KMS-11 (cell line): ENCODE results near the gene NFIC.
"Not testable (repeated sequence)": the region's sequence is repeated elsewhere in the genome, so short reads cannot be mapped to it uniquely, and the experiment has no call there.

Source experiments
- H2AFZ ChIP-seq: fragments of 200-600 bp; sonication (generic); 2 replicates; pipeline ENCODE4 v1.6.1; 2016; ENCODE audit warnings: antibody characterized with exemption, mixed run types, low read depth
- H3K27ac ChIP-seq: fragments of 200-600 bp; sonication (generic); 2 replicates; pipeline ENCODE4 v1.6.1; 2016; ENCODE audit warnings: mild to moderate bottlenecking, mixed run types
- H3K27me3 ChIP-seq: fragments of 200-600 bp; sonication (generic); 2 replicates; pipeline ENCODE4 v1.6.1; 2017; ENCODE audit warnings: mild to moderate bottlenecking, low read depth, mixed run types, moderate library complexity; ENCODE audit not compliant: insufficient read depth
- H3K36me3 ChIP-seq: fragments of 200-600 bp; sonication (generic); 2 replicates; pipeline ENCODE4 v1.6.1; 2017; ENCODE audit warnings: mild to moderate bottlenecking, mixed run types; ENCODE audit not compliant: insufficient read depth
- H3K4me1 ChIP-seq: fragments of 200-600 bp; sonication (generic); 2 replicates; pipeline ENCODE4 v1.6.1; 2016; ENCODE audit warnings: mild to moderate bottlenecking, low read depth, mixed run types; ENCODE audit not compliant: poor library complexity, severe bottlenecking
- H3K4me2 ChIP-seq: fragments of 200-600 bp; sonication (generic); 2 replicates; pipeline ENCODE4 v1.7.0; 2016; ENCODE audit warnings: mild to moderate bottlenecking, mixed run types
- H3K4me3 ChIP-seq: fragments of 200-600 bp; sonication (generic); IDR thresholded peaks from 2 replicates; pipeline ENCODE4 v1.6.1; 2017; ENCODE audit warnings: low read depth, low read length, mixed read lengths; ENCODE audit not compliant: insufficient read depth
- H3K79me2 ChIP-seq: fragments of 200-600 bp; sonication (generic); 2 replicates; pipeline ENCODE4 v1.6.1; 2016; ENCODE audit warnings: low read depth, mixed run types; ENCODE audit not compliant: insufficient read depth
- H3K9ac ChIP-seq: fragments of 200-600 bp; sonication (generic); 2 replicates; pipeline ENCODE4 v1.6.1; 2016; ENCODE audit warnings: mild to moderate bottlenecking, mixed run types
- H4K20me1 ChIP-seq: fragments of 200-600 bp; sonication (generic); 2 replicates; pipeline ENCODE4 v1.6.1; 2016; ENCODE audit warnings: mild to moderate bottlenecking, mixed run types; ENCODE audit not compliant: insufficient read depth
- TF ChIP-seq, protein P1 (sequence below): fragments of 200-600 bp; sonication (generic); conservative IDR thresholded peaks from 2 replicates; pipeline ENCODE4 v1.6.1; 2017; ENCODE audit warnings: low read depth, mild to moderate bottlenecking, antibody characterized with exemption, low read length, moderate library complexity, mixed read lengths

NFIC gene

GRCh38 chr19:3505598-3506383 is 139.4 kb downstream of the NFIC start, which contains the start of gene FZR1:
Gene FZR1, plus strand, starts transcription at chr19:3506311. Its CDS starts 16,679 bp downstream, at chr19:3522990.
- H3K36me3 ChIP-seq: no peaks in the 10 kb centered on the region
- peak within 1 kb of the TSS; percentile 83 for H2AFZ ChIP-seq
- peak within 1 kb of the TSS; percentile 94 for H3K27ac ChIP-seq
- peak within 1 kb of the TSS; percentile 84 for H3K9ac ChIP-seq
- H4K20me1 ChIP-seq: no peaks in the 10 kb centered on the region
- peaks cover 29% of the 10 kb centered on the region for H3K4me1 ChIP-seq
- H3K79me2 ChIP-seq: peaks cover 30% of the 10 kb centered on the region
- no peaks in the 10 kb centered on the region for H3K27me3 ChIP-seq
- no peak within 1 kb of the TSS for H3K4me3 ChIP-seq
- TF ChIP-seq, protein P1, sequence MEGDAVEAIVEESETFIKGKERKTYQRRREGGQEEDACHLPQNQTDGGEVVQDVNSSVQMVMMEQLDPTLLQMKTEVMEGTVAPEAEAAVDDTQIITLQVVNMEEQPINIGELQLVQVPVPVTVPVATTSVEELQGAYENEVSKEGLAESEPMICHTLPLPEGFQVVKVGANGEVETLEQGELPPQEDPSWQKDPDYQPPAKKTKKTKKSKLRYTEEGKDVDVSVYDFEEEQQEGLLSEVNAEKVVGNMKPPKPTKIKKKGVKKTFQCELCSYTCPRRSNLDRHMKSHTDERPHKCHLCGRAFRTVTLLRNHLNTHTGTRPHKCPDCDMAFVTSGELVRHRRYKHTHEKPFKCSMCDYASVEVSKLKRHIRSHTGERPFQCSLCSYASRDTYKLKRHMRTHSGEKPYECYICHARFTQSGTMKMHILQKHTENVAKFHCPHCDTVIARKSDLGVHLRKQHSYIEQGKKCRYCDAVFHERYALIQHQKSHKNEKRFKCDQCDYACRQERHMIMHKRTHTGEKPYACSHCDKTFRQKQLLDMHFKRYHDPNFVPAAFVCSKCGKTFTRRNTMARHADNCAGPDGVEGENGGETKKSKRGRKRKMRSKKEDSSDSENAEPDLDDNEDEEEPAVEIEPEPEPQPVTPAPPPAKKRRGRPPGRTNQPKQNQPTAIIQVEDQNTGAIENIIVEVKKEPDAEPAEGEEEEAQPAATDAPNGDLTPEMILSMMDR: no peak
- peak within 1 kb of the TSS; percentile 67 for H3K4me2 ChIP-seq

GRCh38 chr19:3506384-3507340 is 140.3 kb downstream of the NFIC start:
- TF ChIP-seq, protein P1: no peak
- peak overlapping the region; percentile 60 for H3K4me2 ChIP-seq
- H3K4me3 ChIP-seq: no peak overlapping the region
- H3K9ac ChIP-seq: peak overlapping the region; percentile 71; the same call in 1 of the 2 replicates
- no peaks in the 10 kb centered on the region for H3K36me3 ChIP-seq
- H3K4me1 ChIP-seq: peaks cover 23% of the 10 kb centered on the region
- peak overlapping the region; percentile 32; the same call in 1 of the 2 replicates for H3K27ac ChIP-seq
- peaks cover 37% of the 10 kb centered on the region for H3K79me2 ChIP-seq
- peak overlapping the region; percentile 34; the same call in 1 of the 2 replicates for H2AFZ ChIP-seq
- H3K27me3 ChIP-seq: no peaks in the 10 kb centered on the region
- no peaks in the 10 kb centered on the region for H4K20me1 ChIP-seq

DNA sequence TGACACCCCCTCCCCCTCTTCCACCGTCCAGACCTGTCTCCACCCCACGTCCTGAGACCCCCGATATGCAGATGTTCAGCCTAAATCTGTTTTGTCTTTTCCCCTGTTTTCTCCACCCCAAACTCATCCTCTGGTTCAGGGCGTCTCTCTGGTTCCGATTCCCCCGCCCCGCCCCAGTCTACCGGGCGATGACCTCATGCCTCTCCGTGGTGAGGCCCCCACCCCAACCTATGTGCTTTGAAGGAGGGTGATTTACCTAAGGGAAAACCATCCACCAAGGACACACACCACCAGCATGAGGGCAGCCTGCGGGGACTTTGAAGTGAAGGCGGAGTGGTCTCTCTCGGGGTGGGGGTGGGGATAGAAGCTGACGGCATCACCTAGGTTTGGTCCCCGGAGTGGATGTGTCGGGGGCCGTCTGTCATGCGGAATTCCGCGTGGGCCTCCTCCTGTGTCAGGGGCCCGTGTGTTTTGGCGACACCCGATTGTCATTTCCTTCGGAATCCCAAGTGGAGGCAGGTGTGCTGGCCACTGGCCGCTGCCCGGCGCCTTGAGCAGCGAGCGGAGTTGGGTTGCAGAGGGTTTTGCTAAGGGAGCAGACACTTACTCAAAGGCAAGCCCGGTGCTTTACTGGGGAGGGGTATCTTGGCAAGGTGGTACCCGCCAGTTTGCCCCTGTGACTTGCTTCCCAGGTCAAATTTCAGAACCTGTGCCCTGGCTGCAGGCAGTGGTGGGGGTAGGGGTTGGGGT is 141.2 kb downstream of the NFIC start:
- H4K20me1 ChIP-seq: no peaks in the 10 kb centered on the region
- H3K4me3 ChIP-seq: no peak overlapping the region
- peak overlapping the region; percentile 60 for H3K4me2 ChIP-seq
- no peaks in the 10 kb centered on the region for H3K36me3 ChIP-seq
- no peak overlapping the region; the same call in 1 of the 2 replicates for H3K9ac ChIP-seq
- TF ChIP-seq, protein P1: no peak
- no peak overlapping the region for H3K27ac ChIP-seq
- H3K4me1 ChIP-seq: peaks cover 23% of the 10 kb centered on the region
- H2AFZ ChIP-seq: no peak overlapping the region
- H3K27me3 ChIP-seq: no peaks in the 10 kb centered on the region
- peaks cover 37% of the 10 kb centered on the region for H3K79me2 ChIP-seq

DNA sequence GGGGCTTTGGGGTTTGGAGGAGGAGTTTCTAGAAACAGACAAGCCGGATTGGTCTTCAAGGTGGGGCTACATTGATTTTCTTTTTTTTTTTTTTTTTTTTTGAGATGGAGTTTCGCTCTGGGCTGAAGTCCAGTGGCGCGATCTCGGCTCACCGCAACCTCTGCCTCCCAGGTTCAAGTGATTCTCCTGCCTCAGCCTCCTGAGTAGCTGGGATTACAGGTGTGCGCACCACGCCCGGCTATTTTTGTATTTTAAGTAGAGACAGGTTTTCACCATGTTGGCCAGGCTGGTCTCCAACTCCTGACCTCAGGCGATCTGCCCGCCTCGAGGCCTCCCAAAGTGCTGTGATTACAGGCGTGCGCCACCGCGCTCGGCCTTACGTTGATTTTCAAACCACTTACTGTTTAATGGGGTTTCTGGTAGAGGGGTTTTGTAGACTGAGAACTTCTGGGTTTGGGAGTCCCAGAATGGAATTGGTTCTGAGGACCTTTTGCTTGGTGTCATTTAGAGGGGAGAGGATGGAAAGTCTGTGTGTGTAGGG is 141.8 kb downstream of the NFIC start:
- H3K79me2 ChIP-seq: peaks cover 37% of the 10 kb centered on the region
- not testable (repeated sequence) for H2AFZ ChIP-seq, H3K36me3 ChIP-seq, H3K27me3 ChIP-seq, H3K4me2 ChIP-seq, H3K9ac ChIP-seq, H3K27ac ChIP-seq, H4K20me1 ChIP-seq, H3K4me3 ChIP-seq
- H3K4me1 ChIP-seq: peaks cover 23% of the 10 kb centered on the region
